H9 (cell line): ENCODE results near the gene LBX2. TPM values are rescaled to one million over a fixed set of nuclear protein-coding genes. Genes with fewer than 3 reads are reported as not detected.

Experiments
- DNase-seq: peaks from one replicate; pipeline ENCODE4 v3.0.0-alpha.2; 2017
- H2AFZ ChIP-seq: one replicate; pipeline ENCODE4 v1.6.1; 2013; ENCODE audit warnings: mild to moderate bottlenecking, low read length, control low read depth, moderate library complexity
- H2AK5ac ChIP-seq: 2 replicates; pipeline ENCODE4 v1.6.1; 2013; ENCODE audit warnings: low read length, control low read depth, mixed read lengths; ENCODE audit not compliant: insufficient read length
- H2BK120ac ChIP-seq: one replicate; pipeline ENCODE4 v1.6.1; 2013; ENCODE audit warnings: low read depth, mild to moderate bottlenecking, low read length, control low read depth, inconsistent platforms; ENCODE audit not compliant: poor library complexity, severe bottlenecking
- H2BK12ac ChIP-seq: 2 replicates; pipeline ENCODE4 v1.6.1; 2013; ENCODE audit warnings: low read length, control low read depth, mixed read lengths, low read depth; ENCODE audit not compliant: insufficient read length
- H2BK15ac ChIP-seq: 2 replicates; pipeline ENCODE4 v1.6.1; 2013; ENCODE audit warnings: low read depth, low read length, control low read depth
- H2BK20ac ChIP-seq: one replicate; pipeline ENCODE4 v1.6.1; 2013; ENCODE audit warnings: low read depth, mild to moderate bottlenecking, low read length, control low read depth, inconsistent platforms; ENCODE audit not compliant: poor library complexity, severe bottlenecking
- H2BK5ac ChIP-seq: 2 replicates; pipeline ENCODE4 v1.6.1; 2013; ENCODE audit warnings: low read length, control low read depth, mixed read lengths; ENCODE audit not compliant: insufficient read length
- H3K14ac ChIP-seq: 2 replicates; pipeline ENCODE4 v1.6.1; 2013; ENCODE audit warnings: low read length, control low read depth; ENCODE audit not compliant: insufficient read depth
- H3K18ac ChIP-seq: 2 replicates; pipeline ENCODE4 v1.6.1; 2013; ENCODE audit warnings: low read depth, mild to moderate bottlenecking, mixed read lengths, low read length, control low read depth; ENCODE audit not compliant: insufficient read length
- H3K23ac ChIP-seq: 2 replicates; pipeline ENCODE4 v1.6.1; 2013; ENCODE audit warnings: low read length, control low read depth, mixed read lengths, low read depth; ENCODE audit not compliant: insufficient read length
- H3K23me2 ChIP-seq: 2 replicates; pipeline ENCODE4 v1.6.1; 2013; ENCODE audit warnings: low read depth, mild to moderate bottlenecking, mixed read lengths, low read length, control low read depth; ENCODE audit not compliant: insufficient read length, poor library complexity, severe bottlenecking
- H3K27ac ChIP-seq: 2 replicates; pipeline ENCODE4 v1.5.1; 2013; ENCODE audit warnings: low read length, control low read depth, mixed read lengths, low read depth; ENCODE audit not compliant: insufficient read length
- H3K27me3 ChIP-seq: 2 replicates; pipeline ENCODE4 v1.6.1; 2013; ENCODE audit warnings: low read length, control low read depth, inconsistent platforms; ENCODE audit not compliant: insufficient read depth
- H3K4ac ChIP-seq: 2 replicates; pipeline ENCODE4 v1.6.1; 2013; ENCODE audit warnings: low read depth, mild to moderate bottlenecking, control low read depth, inconsistent platforms, low read length, moderate library complexity
- H3K4me1 ChIP-seq: 2 replicates; pipeline ENCODE4 v1.6.1; 2013; ENCODE audit warnings: low read length, control low read depth, inconsistent platforms; ENCODE audit not compliant: insufficient read depth
- H3K4me2 ChIP-seq: 2 replicates; pipeline ENCODE4 v1.6.1; 2013; ENCODE audit warnings: low read length, control low read depth, mixed read lengths; ENCODE audit not compliant: insufficient read length, insufficient read depth
- H3K56ac ChIP-seq: 2 replicates; pipeline ENCODE4 v1.6.1; 2013; ENCODE audit warnings: low read depth, mild to moderate bottlenecking, mixed read lengths, low read length, control low read depth; ENCODE audit not compliant: insufficient read length
- H3K79me1 ChIP-seq: 2 replicates; pipeline ENCODE4 v1.6.1; 2013; ENCODE audit warnings: low read depth, mild to moderate bottlenecking, moderate library complexity, low read length, control low read depth, inconsistent platforms; ENCODE audit not compliant: insufficient read depth, poor library complexity, severe bottlenecking
- H3K79me2 ChIP-seq: 2 replicates; pipeline ENCODE4 v1.6.1; 2013; ENCODE audit warnings: low read length, control low read depth, inconsistent platforms; ENCODE audit not compliant: insufficient read depth
- H3K9ac ChIP-seq: 2 replicates; pipeline ENCODE4 v1.6.1; 2013; ENCODE audit warnings: low read length, control low read depth, mixed read lengths; ENCODE audit not compliant: insufficient read length; ENCODE audit errors: extremely low read depth
- H3K9me3 ChIP-seq: one replicate; pipeline ENCODE4 v1.6.1; 2013; ENCODE audit warnings: low read depth, low read length, inconsistent platforms; ENCODE audit not compliant: control insufficient read depth
- H3T11ph ChIP-seq: one replicate; pipeline ENCODE4 v1.6.1; 2013; ENCODE audit warnings: mild to moderate bottlenecking, low read length, control low read depth, inconsistent platforms
- H4K20me1 ChIP-seq: one replicate; pipeline ENCODE4 v1.6.1; 2013; ENCODE audit not compliant: control insufficient read depth, insufficient read length, insufficient read depth
- H4K5ac ChIP-seq: 2 replicates; pipeline ENCODE4 v1.6.1; 2013; ENCODE audit warnings: low read depth, mild to moderate bottlenecking, mixed read lengths, low read length, control low read depth; ENCODE audit not compliant: insufficient read length
- H4K8ac ChIP-seq: replicated peaks from 2 replicates; pipeline ENCODE4 v1.6.1; 2013; ENCODE audit warnings: low read length, control low read depth, mixed read lengths, low read depth; ENCODE audit not compliant: insufficient read length
- H4K91ac ChIP-seq: 2 replicates; pipeline ENCODE4 v1.6.1; 2013; ENCODE audit warnings: low read depth, mild to moderate bottlenecking, moderate library complexity, mixed read lengths, low read length, control low read depth; ENCODE audit not compliant: insufficient read length
- H3K27ac Mint-ChIP-seq, 3 experiments: 2 replicates in 2 of 3; 3 replicates in 1 of 3; pipeline ENCODE4 v1.8.0; 2020 to 2021; ENCODE audit warnings: mixed read lengths in 3 of 3, mild to moderate bottlenecking in 1 of 3, moderate library complexity in 1 of 3
- H3K27me3 Mint-ChIP-seq: 2 replicates; pipeline ENCODE4 v1.8.0; 2021; ENCODE audit warnings: low read depth, mild to moderate bottlenecking, moderate library complexity, mixed read lengths
- H3K36me3 Mint-ChIP-seq, 3 experiments: 2 replicates in 2 of 3; 3 replicates in 1 of 3; pipeline ENCODE4 v1.8.0; 2020 to 2021; ENCODE audit warnings: low read depth in 3 of 3, mixed read lengths in 3 of 3; ENCODE audit not compliant: insufficient read depth in 1 of 3
- H3K4me1 Mint-ChIP-seq, 2 experiments: 2 replicates each; pipeline ENCODE4 v1.8.0; 2020; ENCODE audit warnings: mixed read lengths in 2 of 2
- H3K4me3 Mint-ChIP-seq, 2 experiments: 2 replicates in 1 of 2; 3 replicates in 1 of 2; pipeline ENCODE4 v1.8.0; 2020 to 2021; ENCODE audit warnings: mild to moderate bottlenecking in 2 of 2, mixed read lengths in 2 of 2, moderate library complexity in 1 of 2
- H3K9me3 Mint-ChIP-seq, 2 experiments: 2 replicates in 1 of 2; 3 replicates in 1 of 2; pipeline ENCODE4 v1.8.0; 2020; ENCODE audit warnings: mild to moderate bottlenecking in 2 of 2, mixed read lengths in 2 of 2, moderate library complexity in 1 of 2
- WGBS: extraction: QIAGEN DNeasy Blood & Tissue Kit; methylation state at CpG from one replicate; pipeline ENCODE4 v1.1.7; 2013; ENCODE audit warnings: missing lambda C conversion rate, low lambda C conversion rate, mixed read lengths; ENCODE audit not compliant: insufficient read length; ENCODE audit errors: extremely low coverage; 5-methylcytosine and 5-hydroxymethylcytosine counted together
- total RNA-seq: library from RNA; stranded (reverse); gene quantifications from 2 replicates; pipeline ENCODE4 v1.2.1, GENCODE V29; 2021
- TF ChIP-seq, protein P1 (sequence below): fragments of 200-600 bp; sonication (generic); conservative IDR thresholded peaks from 3 replicates; pipeline ENCODE4 v1.8.0; 2021; ENCODE audit warnings: antibody characterized with exemption, mild to moderate bottlenecking

Gene LBX2
- total RNA-seq, 1 experiment from 2014 or later, result 1.1 TPM

DNA sequence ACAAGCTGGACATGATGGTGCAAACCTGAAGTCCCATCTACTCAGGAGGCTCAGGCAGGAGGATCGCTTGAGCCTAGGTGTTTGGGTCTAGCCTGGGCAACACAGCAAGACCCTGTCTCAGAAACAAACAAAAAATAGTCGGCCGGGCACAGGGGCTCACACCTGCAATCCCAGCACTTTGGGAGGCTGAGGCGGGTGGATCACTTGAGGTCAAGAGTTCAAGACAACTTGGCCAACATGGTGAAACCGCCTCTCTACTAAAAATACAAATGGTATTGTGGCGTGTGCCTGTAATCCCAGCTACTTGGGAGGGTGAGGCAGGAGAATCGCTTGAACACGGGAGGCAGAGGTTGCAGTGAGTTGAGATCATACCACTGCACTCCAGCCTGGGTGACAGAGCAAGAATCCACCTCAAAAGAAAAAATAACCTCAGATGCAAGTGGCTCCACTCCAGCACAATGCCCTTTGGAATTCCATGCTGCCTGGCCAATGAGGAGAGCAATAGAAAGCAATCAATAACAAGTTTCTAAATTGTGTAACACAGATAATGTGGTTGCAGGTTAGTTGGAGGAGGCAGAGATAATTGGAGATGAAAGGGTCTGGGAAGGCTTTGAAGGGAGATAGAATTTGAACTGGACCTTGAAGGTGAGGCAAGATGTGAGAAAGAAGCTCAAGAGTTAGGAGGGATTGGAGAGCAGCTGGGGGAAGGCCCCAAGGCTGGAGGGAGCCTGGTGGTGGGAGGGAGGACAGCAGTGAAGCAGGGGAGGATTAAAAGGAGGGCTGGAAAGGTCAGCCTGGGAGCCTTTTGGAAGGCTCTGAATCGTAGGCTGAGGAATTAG lies 10.5 kb downstream of the LBX2 start:
- Mint-ChIP-seq H3K27ac (no peak overlapping the region), H3K36me3 (peaks cover 24 to 64% (median 59%) of the 10 kb centered on the region in 3 experiments), H3K27me3 (no peaks in the 10 kb centered on the region; the same call in 1 of the 2 replicates), H3K4me1 (no peaks in the 10 kb centered on the region), H3K9me3 (no peaks in the 10 kb centered on the region), H3K4me3 (no peak overlapping the region)
- Histone ChIP-seq H2BK15ac (no peak overlapping the region), H4K8ac (no peak overlapping the region), H2AK5ac (no peak overlapping the region), H3K23me2 (no peaks in the 10 kb centered on the region), H3K14ac (no peak overlapping the region), H2BK120ac (no peak overlapping the region), H2BK20ac (no peak overlapping the region), H3K79me2 (no peaks in the 10 kb centered on the region), H4K20me1 (no peaks in the 10 kb centered on the region), H3K79me1 (no peaks in the 10 kb centered on the region), H2BK12ac (no peak overlapping the region), H3K56ac (no peak overlapping the region), H3K4me2 (no peak overlapping the region), H3K4me1 (no peaks in the 10 kb centered on the region), H4K5ac (no peak overlapping the region), H3K4ac (no peak overlapping the region), H3K23ac (no peak overlapping the region), H3K27ac (no peak overlapping the region), H3K9ac (no peak overlapping the region), H3K27me3 (no peaks in the 10 kb centered on the region), H4K91ac (no peak overlapping the region), H3T11ph (no peak overlapping the region), H2AFZ (no peak overlapping the region), H2BK5ac (no peak overlapping the region), H3K9me3 (no peaks in the 10 kb centered on the region), H3K18ac (no peak overlapping the region)
- TF ChIP-seq, protein P1, sequence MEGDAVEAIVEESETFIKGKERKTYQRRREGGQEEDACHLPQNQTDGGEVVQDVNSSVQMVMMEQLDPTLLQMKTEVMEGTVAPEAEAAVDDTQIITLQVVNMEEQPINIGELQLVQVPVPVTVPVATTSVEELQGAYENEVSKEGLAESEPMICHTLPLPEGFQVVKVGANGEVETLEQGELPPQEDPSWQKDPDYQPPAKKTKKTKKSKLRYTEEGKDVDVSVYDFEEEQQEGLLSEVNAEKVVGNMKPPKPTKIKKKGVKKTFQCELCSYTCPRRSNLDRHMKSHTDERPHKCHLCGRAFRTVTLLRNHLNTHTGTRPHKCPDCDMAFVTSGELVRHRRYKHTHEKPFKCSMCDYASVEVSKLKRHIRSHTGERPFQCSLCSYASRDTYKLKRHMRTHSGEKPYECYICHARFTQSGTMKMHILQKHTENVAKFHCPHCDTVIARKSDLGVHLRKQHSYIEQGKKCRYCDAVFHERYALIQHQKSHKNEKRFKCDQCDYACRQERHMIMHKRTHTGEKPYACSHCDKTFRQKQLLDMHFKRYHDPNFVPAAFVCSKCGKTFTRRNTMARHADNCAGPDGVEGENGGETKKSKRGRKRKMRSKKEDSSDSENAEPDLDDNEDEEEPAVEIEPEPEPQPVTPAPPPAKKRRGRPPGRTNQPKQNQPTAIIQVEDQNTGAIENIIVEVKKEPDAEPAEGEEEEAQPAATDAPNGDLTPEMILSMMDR, result no peak
- no peak for DNase-seq
- WGBS, result no CpG with 5 or more reads among the region's 9 CpGs
